Effector memory CD4-positive, alpha-beta T cell (primary cell): Measurements from ENCODE around the gene HIP1.

Experiments used
- DNase-seq, 3 donors: peaks; one replicate each; pipeline ENCODE4 v3.0.0-alpha.2; 2020
- H3K27ac ChIP-seq: 2 replicates; pipeline ENCODE4 v1.7.0; 2013; ENCODE audit warnings: mild to moderate bottlenecking, low read length, moderate library complexity; ENCODE audit not compliant: insufficient read depth, poor library complexity, severe bottlenecking
- H3K27me3 ChIP-seq: replicated peaks from 2 replicates; pipeline ENCODE4 v1.7.0; 2013; ENCODE audit warnings: mild to moderate bottlenecking, low read length; ENCODE audit not compliant: insufficient read depth, control insufficient read depth, poor library complexity, severe bottlenecking
- H3K36me3 ChIP-seq: 2 replicates; pipeline ENCODE4 v1.7.0; 2013; ENCODE audit warnings: mild to moderate bottlenecking, low read length, moderate library complexity; ENCODE audit not compliant: control insufficient read depth, insufficient read depth
- H3K4me1 ChIP-seq: 2 replicates; pipeline ENCODE4 v1.7.0; 2013; ENCODE audit warnings: low read length, mild to moderate bottlenecking; ENCODE audit not compliant: control insufficient read depth, insufficient read depth, poor library complexity, severe bottlenecking
- H3K4me3 ChIP-seq: 2 replicates; pipeline ENCODE4 v1.7.0; 2013; ENCODE audit warnings: low read length, low read depth, mild to moderate bottlenecking; ENCODE audit not compliant: insufficient read depth, poor library complexity, severe bottlenecking
- H3K9me3 ChIP-seq: 2 replicates; pipeline ENCODE4 v1.7.0; 2013; ENCODE audit warnings: mild to moderate bottlenecking, low read length, moderate library complexity; ENCODE audit not compliant: control insufficient read depth

Gene HIP1

GRCh38 chr7:75657866-75658265 lies 80.9 kb downstream of the HIP1 start:
- Histone ChIP-seq H3K36me3 (no peaks in the 10 kb centered on the region), H3K27me3 (no peaks in the 10 kb centered on the region), H3K4me1 (no peaks in the 10 kb centered on the region), H3K27ac (no peak overlapping the region), H3K9me3 (no peaks in the 10 kb centered on the region), H3K4me3 (no peak overlapping the region)
- no peak for DNase-seq

- Histone ChIP-seq H3K36me3 (no peaks in the 10 kb centered on the region), H3K9me3 (no peaks in the 10 kb centered on the region), H3K27me3 (no peaks in the 10 kb centered on the region), H3K27ac (no peak overlapping the region), H3K4me3 (no peak overlapping the region), H3K4me1 (no peaks in the 10 kb centered on the region)
- no peak for DNase-seq
Observed at GRCh38 chr7:75656740-75657139, 82.0 kb downstream of the HIP1 start.

- Histone ChIP-seq H3K27me3 (no peaks in the 10 kb centered on the region), H3K36me3 (no peaks in the 10 kb centered on the region), H3K4me1 (no peaks in the 10 kb centered on the region), H3K9me3 (no peaks in the 10 kb centered on the region), H3K27ac (no peak overlapping the region), H3K4me3 (no peak overlapping the region)
- DNase-seq = no peak
Observed at GRCh38 chr7:75655536-75655935, 83.2 kb downstream of the HIP1 start.

DNA sequence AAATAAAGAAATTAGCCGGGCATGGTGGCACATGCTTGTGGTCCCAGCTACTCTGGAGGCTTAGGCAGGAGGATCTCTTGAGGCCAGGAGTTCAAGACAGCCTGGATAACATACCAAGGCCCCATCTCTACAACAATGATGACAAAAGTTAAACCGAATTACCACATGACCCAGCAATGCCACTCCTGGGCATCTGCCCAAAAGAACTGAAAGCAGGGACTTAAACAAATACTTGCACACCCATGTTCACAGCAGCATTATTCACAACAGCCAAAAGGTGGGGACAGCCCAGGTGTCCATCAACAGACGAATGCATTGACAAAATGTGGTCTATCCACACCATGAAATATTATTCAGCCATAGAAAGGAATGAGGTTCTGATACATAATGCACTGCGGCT lies 83.9 kb downstream of the HIP1 start:
- Histone ChIP-seq H3K9me3 (no peaks in the 10 kb centered on the region), H3K27ac (no peak overlapping the region), H3K27me3 (no peaks in the 10 kb centered on the region), H3K4me1 (no peaks in the 10 kb centered on the region), H3K4me3 (no peak overlapping the region), H3K36me3 (no peaks in the 10 kb centered on the region)
- no peak for DNase-seq

DNA sequence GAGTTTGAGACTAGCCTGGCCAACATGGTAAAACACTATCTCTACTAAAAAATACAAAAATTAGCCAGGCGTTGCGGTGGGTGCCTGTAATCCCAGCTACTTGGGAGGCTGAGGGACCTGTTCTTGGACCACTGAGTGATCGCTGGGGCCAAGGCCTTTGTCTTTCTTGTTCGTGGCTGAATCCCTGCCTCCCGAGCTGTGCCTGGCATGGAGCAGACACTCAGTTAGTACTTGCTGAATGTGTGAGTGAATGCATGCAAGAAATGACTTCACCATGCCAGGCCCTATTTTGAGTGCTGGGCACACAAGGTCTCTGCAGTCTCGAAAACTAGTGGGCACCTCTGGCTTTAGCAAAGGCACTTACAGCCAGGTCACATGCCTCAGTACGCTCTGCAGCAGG lies 85.1 kb downstream of the HIP1 start:
- no peak overlapping the region for H3K27ac ChIP-seq
- DNase-seq = no peak
- no peaks in the 10 kb centered on the region for H3K4me1 ChIP-seq
- no peaks in the 10 kb centered on the region for H3K27me3 ChIP-seq
- no peaks in the 10 kb centered on the region for H3K9me3 ChIP-seq
- no peak overlapping the region for H3K4me3 ChIP-seq
- no peaks in the 10 kb centered on the region for H3K36me3 ChIP-seq

DNA sequence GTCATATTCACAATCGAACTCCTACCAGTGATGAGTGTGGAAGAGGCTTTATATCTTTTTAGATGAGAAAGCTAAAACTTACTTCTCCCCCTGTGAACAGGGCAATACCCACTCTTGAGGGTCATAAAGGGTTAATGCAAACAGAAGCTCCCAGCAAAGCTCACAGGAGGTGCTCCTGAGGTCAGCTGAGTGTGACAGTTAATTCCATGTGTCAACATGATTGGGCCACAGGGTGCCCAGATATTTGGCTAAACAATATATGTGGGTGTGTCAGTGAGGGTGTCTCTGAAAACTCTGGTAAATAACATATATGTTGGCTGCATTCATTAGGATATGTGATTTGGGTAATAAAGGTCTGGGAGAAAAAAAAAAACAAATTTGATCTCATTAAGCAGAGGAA lies 86.0 kb downstream of the HIP1 start:
- DNase-seq = no peak
- no peak overlapping the region for H3K4me3 ChIP-seq
- H3K36me3 ChIP-seq = no peaks in the 10 kb centered on the region
- H3K4me1 ChIP-seq = no peaks in the 10 kb centered on the region
- H3K27ac ChIP-seq = no peak overlapping the region
- H3K27me3 ChIP-seq = no peaks in the 10 kb centered on the region
- no peaks in the 10 kb centered on the region for H3K9me3 ChIP-seq

DNA sequence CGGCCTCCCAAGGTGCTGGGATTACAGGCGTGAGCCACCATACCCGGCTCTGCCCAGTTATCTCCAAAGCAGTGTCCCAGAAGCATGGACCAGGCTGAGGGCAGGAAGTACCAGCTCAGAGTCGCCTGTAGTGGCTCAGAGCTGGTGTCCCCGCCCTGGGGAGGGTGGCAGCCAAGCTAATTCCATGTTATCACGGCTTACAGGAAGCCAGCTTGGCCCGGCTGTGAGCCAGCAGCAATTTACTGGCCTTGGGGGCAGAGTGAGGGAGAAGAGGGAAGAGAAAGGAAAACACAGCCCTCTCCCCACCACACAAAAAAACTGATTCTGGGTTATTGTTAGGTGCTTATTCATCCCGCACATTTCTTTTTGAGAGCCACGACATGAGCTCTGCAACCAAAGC lies 88.1 kb downstream of the HIP1 start:
- Histone ChIP-seq H3K27ac (no peak overlapping the region), H3K36me3 (no peaks in the 10 kb centered on the region), H3K4me3 (no peak overlapping the region), H3K4me1 (no peaks in the 10 kb centered on the region), H3K9me3 (no peaks in the 10 kb centered on the region), H3K27me3 (no peaks in the 10 kb centered on the region)
- DNase-seq = no peak

DNA sequence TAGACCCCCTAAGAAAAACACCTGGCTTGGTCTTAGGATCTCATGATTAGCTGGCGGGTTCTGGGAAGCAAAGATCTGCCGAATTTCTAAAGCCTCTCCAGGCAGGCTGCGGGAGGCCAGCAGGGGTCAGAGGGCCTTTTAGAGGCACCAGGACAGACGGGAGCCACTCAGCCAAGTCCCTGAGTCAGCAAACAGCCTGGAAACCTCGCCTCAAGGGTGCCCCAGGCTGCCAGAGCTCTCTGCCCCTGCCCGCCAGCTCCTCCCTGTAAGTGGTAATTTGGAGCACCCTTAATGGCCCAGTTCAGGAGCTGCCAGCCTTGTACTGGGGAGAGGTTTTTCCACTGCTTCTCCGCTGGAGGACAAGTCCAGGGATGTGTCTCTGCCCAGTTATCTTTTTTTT lies 88.7 kb downstream of the HIP1 start:
- Histone ChIP-seq H3K27me3 (no peaks in the 10 kb centered on the region), H3K36me3 (no peaks in the 10 kb centered on the region), H3K9me3 (no peaks in the 10 kb centered on the region), H3K4me3 (no peak overlapping the region), H3K4me1 (no peaks in the 10 kb centered on the region), H3K27ac (no peak overlapping the region)
- DNase-seq = no peak

GRCh38 chr7:75649462-75649861 lies 89.3 kb downstream of the HIP1 start:
- no peak overlapping the region for H3K27ac ChIP-seq
- no peak overlapping the region for H3K4me3 ChIP-seq
- no peaks in the 10 kb centered on the region for H3K27me3 ChIP-seq
- H3K9me3 ChIP-seq = no peaks in the 10 kb centered on the region
- no peaks in the 10 kb centered on the region for H3K36me3 ChIP-seq
- H3K4me1 ChIP-seq = no peaks in the 10 kb centered on the region
- no peak for DNase-seq

DNA sequence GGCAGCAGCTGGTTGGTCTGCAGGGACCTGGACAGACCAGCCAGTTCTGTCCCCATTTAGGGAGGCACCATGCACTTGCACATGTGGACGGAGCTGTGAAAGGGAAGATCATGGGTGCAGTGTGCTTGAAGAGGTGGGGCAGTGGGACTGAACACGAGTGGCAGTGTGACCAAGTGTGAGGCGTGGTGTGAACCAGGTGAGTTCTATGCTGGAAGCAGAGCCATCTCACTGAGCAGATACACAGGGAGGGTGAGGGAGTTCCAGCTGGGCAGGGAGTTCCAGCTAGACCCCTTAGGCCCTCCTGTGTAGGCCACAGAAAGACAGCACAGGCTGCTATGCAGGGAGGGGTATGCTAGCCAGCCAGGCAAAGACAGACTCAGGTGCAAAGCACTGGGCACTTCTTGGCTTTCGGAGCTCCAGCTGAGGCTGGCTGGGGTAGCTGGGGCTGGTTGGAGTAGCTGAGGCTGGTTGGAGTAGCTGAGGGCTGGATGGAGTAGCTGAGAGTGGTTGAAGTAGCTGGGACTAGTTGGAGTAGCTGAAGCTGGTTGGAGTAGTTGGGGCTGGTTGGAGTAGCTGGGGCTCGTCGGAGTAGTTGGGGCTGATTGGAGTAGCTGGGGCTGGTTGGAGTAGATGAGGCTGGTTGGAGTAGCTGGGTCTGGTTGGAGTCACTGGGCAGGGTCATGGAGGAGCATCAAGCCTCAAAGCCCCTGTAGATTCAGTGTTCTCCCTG lies 90.9 kb downstream of the HIP1 start:
- H3K27ac ChIP-seq = no peak overlapping the region
- no peaks in the 10 kb centered on the region for H3K27me3 ChIP-seq
- no peaks in the 10 kb centered on the region for H3K4me1 ChIP-seq
- no peaks in the 10 kb centered on the region for H3K9me3 ChIP-seq
- DNase-seq = no peak
- no peak overlapping the region for H3K4me3 ChIP-seq
- H3K36me3 ChIP-seq = no peaks in the 10 kb centered on the region
